H9 (cell line): Measurements from ENCODE around the gene RIMBP2. TPM values are rescaled to one million over a fixed set of nuclear protein-coding genes. Genes with fewer than 3 reads are reported as not detected.

ENCODE experiments used
- DNase-seq: peaks from one replicate; pipeline ENCODE4 v3.0.0-alpha.2; 2017
- H2AFZ ChIP-seq: one replicate; pipeline ENCODE4 v1.6.1; 2013; ENCODE audit warnings: mild to moderate bottlenecking, low read length, control low read depth, moderate library complexity
- H2AK5ac ChIP-seq: 2 replicates; pipeline ENCODE4 v1.6.1; 2013; ENCODE audit warnings: low read length, control low read depth, mixed read lengths; ENCODE audit not compliant: insufficient read length
- H2BK120ac ChIP-seq: one replicate; pipeline ENCODE4 v1.6.1; 2013; ENCODE audit warnings: low read depth, mild to moderate bottlenecking, low read length, control low read depth, inconsistent platforms; ENCODE audit not compliant: poor library complexity, severe bottlenecking
- H2BK12ac ChIP-seq: 2 replicates; pipeline ENCODE4 v1.6.1; 2013; ENCODE audit warnings: low read length, control low read depth, mixed read lengths, low read depth; ENCODE audit not compliant: insufficient read length
- H2BK15ac ChIP-seq: 2 replicates; pipeline ENCODE4 v1.6.1; 2013; ENCODE audit warnings: low read depth, low read length, control low read depth
- H2BK20ac ChIP-seq: one replicate; pipeline ENCODE4 v1.6.1; 2013; ENCODE audit warnings: low read depth, mild to moderate bottlenecking, low read length, control low read depth, inconsistent platforms; ENCODE audit not compliant: poor library complexity, severe bottlenecking
- H2BK5ac ChIP-seq: 2 replicates; pipeline ENCODE4 v1.6.1; 2013; ENCODE audit warnings: low read length, control low read depth, mixed read lengths; ENCODE audit not compliant: insufficient read length
- H3K14ac ChIP-seq: 2 replicates; pipeline ENCODE4 v1.6.1; 2013; ENCODE audit warnings: low read length, control low read depth; ENCODE audit not compliant: insufficient read depth
- H3K18ac ChIP-seq: 2 replicates; pipeline ENCODE4 v1.6.1; 2013; ENCODE audit warnings: low read depth, mild to moderate bottlenecking, mixed read lengths, low read length, control low read depth; ENCODE audit not compliant: insufficient read length
- H3K23ac ChIP-seq: 2 replicates; pipeline ENCODE4 v1.6.1; 2013; ENCODE audit warnings: low read length, control low read depth, mixed read lengths, low read depth; ENCODE audit not compliant: insufficient read length
- H3K23me2 ChIP-seq: 2 replicates; pipeline ENCODE4 v1.6.1; 2013; ENCODE audit warnings: low read depth, mild to moderate bottlenecking, mixed read lengths, low read length, control low read depth; ENCODE audit not compliant: insufficient read length, poor library complexity, severe bottlenecking
- H3K27ac ChIP-seq: 2 replicates; pipeline ENCODE4 v1.5.1; 2013; ENCODE audit warnings: low read length, control low read depth, mixed read lengths, low read depth; ENCODE audit not compliant: insufficient read length
- H3K27me3 ChIP-seq: 2 replicates; pipeline ENCODE4 v1.6.1; 2013; ENCODE audit warnings: low read length, control low read depth, inconsistent platforms; ENCODE audit not compliant: insufficient read depth
- H3K4ac ChIP-seq: 2 replicates; pipeline ENCODE4 v1.6.1; 2013; ENCODE audit warnings: low read depth, mild to moderate bottlenecking, control low read depth, inconsistent platforms, low read length, moderate library complexity
- H3K4me1 ChIP-seq: 2 replicates; pipeline ENCODE4 v1.6.1; 2013; ENCODE audit warnings: low read length, control low read depth, inconsistent platforms; ENCODE audit not compliant: insufficient read depth
- H3K4me2 ChIP-seq: 2 replicates; pipeline ENCODE4 v1.6.1; 2013; ENCODE audit warnings: low read length, control low read depth, mixed read lengths; ENCODE audit not compliant: insufficient read length, insufficient read depth
- H3K56ac ChIP-seq: 2 replicates; pipeline ENCODE4 v1.6.1; 2013; ENCODE audit warnings: low read depth, mild to moderate bottlenecking, mixed read lengths, low read length, control low read depth; ENCODE audit not compliant: insufficient read length
- H3K79me1 ChIP-seq: 2 replicates; pipeline ENCODE4 v1.6.1; 2013; ENCODE audit warnings: low read depth, mild to moderate bottlenecking, moderate library complexity, low read length, control low read depth, inconsistent platforms; ENCODE audit not compliant: insufficient read depth, poor library complexity, severe bottlenecking
- H3K79me2 ChIP-seq: 2 replicates; pipeline ENCODE4 v1.6.1; 2013; ENCODE audit warnings: low read length, control low read depth, inconsistent platforms; ENCODE audit not compliant: insufficient read depth
- H3K9ac ChIP-seq: 2 replicates; pipeline ENCODE4 v1.6.1; 2013; ENCODE audit warnings: low read length, control low read depth, mixed read lengths; ENCODE audit not compliant: insufficient read length; ENCODE audit errors: extremely low read depth
- H3K9me3 ChIP-seq: one replicate; pipeline ENCODE4 v1.6.1; 2013; ENCODE audit warnings: low read depth, low read length, inconsistent platforms; ENCODE audit not compliant: control insufficient read depth
- H3T11ph ChIP-seq: one replicate; pipeline ENCODE4 v1.6.1; 2013; ENCODE audit warnings: mild to moderate bottlenecking, low read length, control low read depth, inconsistent platforms
- H4K20me1 ChIP-seq: one replicate; pipeline ENCODE4 v1.6.1; 2013; ENCODE audit not compliant: control insufficient read depth, insufficient read length, insufficient read depth
- H4K5ac ChIP-seq: 2 replicates; pipeline ENCODE4 v1.6.1; 2013; ENCODE audit warnings: low read depth, mild to moderate bottlenecking, mixed read lengths, low read length, control low read depth; ENCODE audit not compliant: insufficient read length
- H4K8ac ChIP-seq: replicated peaks from 2 replicates; pipeline ENCODE4 v1.6.1; 2013; ENCODE audit warnings: low read length, control low read depth, mixed read lengths, low read depth; ENCODE audit not compliant: insufficient read length
- H4K91ac ChIP-seq: 2 replicates; pipeline ENCODE4 v1.6.1; 2013; ENCODE audit warnings: low read depth, mild to moderate bottlenecking, moderate library complexity, mixed read lengths, low read length, control low read depth; ENCODE audit not compliant: insufficient read length
- H3K27ac Mint-ChIP-seq, 3 experiments: 2 replicates in 2 of 3; 3 replicates in 1 of 3; pipeline ENCODE4 v1.8.0; 2020 to 2021; ENCODE audit warnings: mixed read lengths in 3 of 3, mild to moderate bottlenecking in 1 of 3, moderate library complexity in 1 of 3
- H3K27me3 Mint-ChIP-seq: 2 replicates; pipeline ENCODE4 v1.8.0; 2021; ENCODE audit warnings: low read depth, mild to moderate bottlenecking, moderate library complexity, mixed read lengths
- H3K36me3 Mint-ChIP-seq, 3 experiments: 2 replicates in 2 of 3; 3 replicates in 1 of 3; pipeline ENCODE4 v1.8.0; 2020 to 2021; ENCODE audit warnings: low read depth in 3 of 3, mixed read lengths in 3 of 3; ENCODE audit not compliant: insufficient read depth in 1 of 3
- H3K4me1 Mint-ChIP-seq, 2 experiments: 2 replicates each; pipeline ENCODE4 v1.8.0; 2020; ENCODE audit warnings: mixed read lengths in 2 of 2
- H3K4me3 Mint-ChIP-seq, 2 experiments: 2 replicates in 1 of 2; 3 replicates in 1 of 2; pipeline ENCODE4 v1.8.0; 2020 to 2021; ENCODE audit warnings: mild to moderate bottlenecking in 2 of 2, mixed read lengths in 2 of 2, moderate library complexity in 1 of 2
- H3K9me3 Mint-ChIP-seq, 2 experiments: 2 replicates in 1 of 2; 3 replicates in 1 of 2; pipeline ENCODE4 v1.8.0; 2020; ENCODE audit warnings: mild to moderate bottlenecking in 2 of 2, mixed read lengths in 2 of 2, moderate library complexity in 1 of 2
- WGBS: extraction: QIAGEN DNeasy Blood & Tissue Kit; methylation state at CpG from one replicate; pipeline ENCODE4 v1.1.7; 2013; ENCODE audit warnings: missing lambda C conversion rate, low lambda C conversion rate, mixed read lengths; ENCODE audit not compliant: insufficient read length; ENCODE audit errors: extremely low coverage; 5-methylcytosine and 5-hydroxymethylcytosine counted together
- total RNA-seq: library from RNA; stranded (reverse); gene quantifications from 2 replicates; pipeline ENCODE4 v1.2.1, GENCODE V29; 2021
- TF ChIP-seq, protein P1 (sequence below): fragments of 200-600 bp; sonication (generic); conservative IDR thresholded peaks from 3 replicates; pipeline ENCODE4 v1.8.0; 2021; ENCODE audit warnings: antibody characterized with exemption, mild to moderate bottlenecking

Gene RIMBP2
- total RNA-seq, 1 experiment from 2014 or later = 0.70 TPM

DNA sequence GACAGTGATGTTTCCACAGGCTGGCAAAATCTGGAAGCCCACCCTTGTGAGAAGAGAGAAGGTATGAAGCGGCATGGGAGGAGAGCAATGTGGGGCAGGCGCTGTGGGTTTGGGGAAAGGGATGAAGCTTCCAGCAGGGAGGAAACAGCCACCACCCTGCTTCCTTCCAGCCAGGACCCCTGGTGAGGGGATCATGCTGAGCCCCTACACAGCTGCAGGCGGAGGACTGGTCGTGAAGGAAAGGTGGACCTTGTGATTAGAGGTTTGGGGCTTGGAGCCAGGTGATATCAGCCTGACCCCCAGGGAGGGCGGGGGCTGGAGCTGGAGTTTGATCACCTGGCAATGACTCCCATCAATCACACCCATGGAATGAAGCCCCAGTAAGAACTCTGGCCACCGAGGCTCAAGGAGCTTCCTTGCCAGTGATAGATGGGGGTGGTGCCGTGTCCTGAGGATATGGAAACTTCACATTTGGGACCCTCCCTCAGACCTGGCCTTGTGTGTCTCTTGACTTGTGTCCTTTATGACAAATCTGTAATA, 48.6 kb downstream of the RIMBP2 start:
- Mint-ChIP-seq H3K27ac (no peak overlapping the region), H3K27me3 (peaks cover 21% of the 10 kb centered on the region), H3K4me3 (no peak overlapping the region), H3K36me3 (peaks cover 3 to 22% (median 12%) of the 10 kb centered on the region in 3 experiments; a peak in 6 of 7 replicates), H3K9me3 (peaks cover 42% of the 10 kb centered on the region in 2 experiments), H3K4me1 (no peaks in the 10 kb centered on the region)
- Histone ChIP-seq H3K79me2 (no peaks in the 10 kb centered on the region), H3K27ac (no peak overlapping the region), H3K9me3 (peaks cover 15% of the 10 kb centered on the region), H3K14ac (no peak overlapping the region), H4K91ac (no peak overlapping the region), H2BK5ac (no peak overlapping the region), H2AFZ (no peak overlapping the region), H4K8ac (no peak overlapping the region), H3K9ac (no peak overlapping the region), H3K18ac (no peak overlapping the region), H4K5ac (no peak overlapping the region), H3T11ph (no peak overlapping the region), H2BK20ac (no peak overlapping the region), H3K4me2 (no peak overlapping the region), H3K27me3 (no peaks in the 10 kb centered on the region), H3K23ac (no peak overlapping the region), H2BK15ac (no peak overlapping the region), H3K79me1 (no peaks in the 10 kb centered on the region), H3K23me2 (no peaks in the 10 kb centered on the region), H3K4ac (no peak overlapping the region), H3K4me1 (no peaks in the 10 kb centered on the region), H2BK12ac (no peak overlapping the region), H3K56ac (no peak overlapping the region), H4K20me1 (no peaks in the 10 kb centered on the region), H2AK5ac (no peak overlapping the region), H2BK120ac (no peak overlapping the region)
- TF ChIP-seq, protein P1, sequence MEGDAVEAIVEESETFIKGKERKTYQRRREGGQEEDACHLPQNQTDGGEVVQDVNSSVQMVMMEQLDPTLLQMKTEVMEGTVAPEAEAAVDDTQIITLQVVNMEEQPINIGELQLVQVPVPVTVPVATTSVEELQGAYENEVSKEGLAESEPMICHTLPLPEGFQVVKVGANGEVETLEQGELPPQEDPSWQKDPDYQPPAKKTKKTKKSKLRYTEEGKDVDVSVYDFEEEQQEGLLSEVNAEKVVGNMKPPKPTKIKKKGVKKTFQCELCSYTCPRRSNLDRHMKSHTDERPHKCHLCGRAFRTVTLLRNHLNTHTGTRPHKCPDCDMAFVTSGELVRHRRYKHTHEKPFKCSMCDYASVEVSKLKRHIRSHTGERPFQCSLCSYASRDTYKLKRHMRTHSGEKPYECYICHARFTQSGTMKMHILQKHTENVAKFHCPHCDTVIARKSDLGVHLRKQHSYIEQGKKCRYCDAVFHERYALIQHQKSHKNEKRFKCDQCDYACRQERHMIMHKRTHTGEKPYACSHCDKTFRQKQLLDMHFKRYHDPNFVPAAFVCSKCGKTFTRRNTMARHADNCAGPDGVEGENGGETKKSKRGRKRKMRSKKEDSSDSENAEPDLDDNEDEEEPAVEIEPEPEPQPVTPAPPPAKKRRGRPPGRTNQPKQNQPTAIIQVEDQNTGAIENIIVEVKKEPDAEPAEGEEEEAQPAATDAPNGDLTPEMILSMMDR = no peak
- DNase-seq = no peak
- no CpG with 5 or more reads among the region's 7 CpGs for WGBS
